Adipocyte (in vitro differentiated cells): ENCODE measurements around the gene PCSK5.

ENCODE experiments used
- DNase-seq: peaks from one replicate; pipeline ENCODE4 v3.0.0-alpha.2; 2015; ENCODE audit warnings: low read depth
- H3K27me3 ChIP-seq: replicated peaks from 2 replicates; pipeline ENCODE4 v1.7.0; 2013; ENCODE audit warnings: mild to moderate bottlenecking, low read length, moderate library complexity; ENCODE audit not compliant: control insufficient read depth, insufficient read depth
- H3K36me3 ChIP-seq: 2 replicates; pipeline ENCODE4 v1.7.0; 2013; ENCODE audit warnings: low read length, mild to moderate bottlenecking, moderate library complexity; ENCODE audit not compliant: control insufficient read depth, insufficient read depth, severe bottlenecking
- H3K4me1 ChIP-seq: 2 replicates; pipeline ENCODE4 v1.7.0; 2013; ENCODE audit warnings: mild to moderate bottlenecking, low read length, moderate library complexity; ENCODE audit not compliant: control insufficient read depth, insufficient read depth
- H3K4me3 ChIP-seq: 2 replicates; pipeline ENCODE4 v1.7.0; 2013; ENCODE audit warnings: mild to moderate bottlenecking, low read length, moderate library complexity
- H3K9ac ChIP-seq: 2 replicates; pipeline ENCODE4 v1.7.0; 2013; ENCODE audit warnings: mild to moderate bottlenecking, low read length, moderate library complexity
- H3K9me3 ChIP-seq: 2 replicates; pipeline ENCODE4 v1.7.0; 2013; ENCODE audit warnings: mild to moderate bottlenecking, low read length, moderate library complexity; ENCODE audit not compliant: control insufficient read depth

Gene PCSK5

GRCh38 chr9:76363032-76363395 is 472.5 kb downstream of the PCSK5 start:
- H3K9me3 ChIP-seq, result no peaks in the 10 kb centered on the region
- no peak overlapping the region for H3K9ac ChIP-seq
- H3K27me3 ChIP-seq, result no peaks in the 10 kb centered on the region
- no peak for DNase-seq
- no peaks in the 10 kb centered on the region for H3K36me3 ChIP-seq
- H3K4me1 ChIP-seq, result no peaks in the 10 kb centered on the region
- no peak overlapping the region for H3K4me3 ChIP-seq

GRCh38 chr9:76365028-76365427 is 474.6 kb downstream of the PCSK5 start:
- H3K9ac ChIP-seq, result no peak overlapping the region
- H3K27me3 ChIP-seq, result no peaks in the 10 kb centered on the region
- H3K4me1 ChIP-seq, result no peaks in the 10 kb centered on the region
- DNase-seq, result peak; percentile 61
- no peaks in the 10 kb centered on the region for H3K36me3 ChIP-seq
- H3K4me3 ChIP-seq, result no peak overlapping the region
- no peaks in the 10 kb centered on the region for H3K9me3 ChIP-seq

- no peaks in the 10 kb centered on the region for H3K36me3 ChIP-seq
- no peak overlapping the region for H3K9ac ChIP-seq
- H3K4me3 ChIP-seq, result no peak overlapping the region
- no peaks in the 10 kb centered on the region for H3K9me3 ChIP-seq
- DNase-seq, result no peak
- H3K4me1 ChIP-seq, result no peaks in the 10 kb centered on the region
- H3K27me3 ChIP-seq, result no peaks in the 10 kb centered on the region
Observed at GRCh38 chr9:76366275-76366674, 475.8 kb downstream of the PCSK5 start.

- DNase-seq, result peak; percentile 4
- H3K9me3 ChIP-seq, result no peaks in the 10 kb centered on the region
- H3K4me1 ChIP-seq, result peaks cover 23% of the 10 kb centered on the region
- H3K4me3 ChIP-seq, result no peak overlapping the region
- H3K36me3 ChIP-seq, result no peaks in the 10 kb centered on the region
- no peak overlapping the region for H3K9ac ChIP-seq
- no peaks in the 10 kb centered on the region for H3K27me3 ChIP-seq
Observed at GRCh38 chr9:76369583-76369982, 479.1 kb downstream of the PCSK5 start.

GRCh38 chr9:76370396-76371023 is 480.0 kb downstream of the PCSK5 start:
- no peak for DNase-seq
- Histone ChIP-seq H3K9ac (no peak overlapping the region), H3K4me1 (peaks cover 23% of the 10 kb centered on the region), H3K4me3 (no peak overlapping the region), H3K9me3 (no peaks in the 10 kb centered on the region), H3K27me3 (no peaks in the 10 kb centered on the region), H3K36me3 (no peaks in the 10 kb centered on the region)

GRCh38 chr9:76371901-76372300 is 481.4 kb downstream of the PCSK5 start:
- no peak overlapping the region for H3K9ac ChIP-seq
- no peak overlapping the region for H3K4me3 ChIP-seq
- H3K27me3 ChIP-seq, result no peaks in the 10 kb centered on the region
- no peaks in the 10 kb centered on the region for H3K9me3 ChIP-seq
- peak; percentile 46 for DNase-seq
- H3K4me1 ChIP-seq, result peaks cover 23% of the 10 kb centered on the region
- no peaks in the 10 kb centered on the region for H3K36me3 ChIP-seq

- H3K4me1 ChIP-seq, result peaks cover 23% of the 10 kb centered on the region
- no peaks in the 10 kb centered on the region for H3K27me3 ChIP-seq
- H3K9ac ChIP-seq, result no peak overlapping the region
- no peaks in the 10 kb centered on the region for H3K36me3 ChIP-seq
- H3K4me3 ChIP-seq, result no peak overlapping the region
- DNase-seq, result no peak
- H3K9me3 ChIP-seq, result no peaks in the 10 kb centered on the region
Observed at GRCh38 chr9:76372336-76372735, 481.9 kb downstream of the PCSK5 start.

- Histone ChIP-seq H3K36me3 (no peaks in the 10 kb centered on the region), H3K9ac (no peak overlapping the region), H3K4me3 (no peak overlapping the region), H3K9me3 (no peaks in the 10 kb centered on the region), H3K4me1 (peaks cover 23% of the 10 kb centered on the region), H3K27me3 (no peaks in the 10 kb centered on the region)
- DNase-seq, result peak; percentile 34
Observed at GRCh38 chr9:76373173-76373783, 482.8 kb downstream of the PCSK5 start.

GRCh38 chr9:76373784-76374474 is 483.5 kb downstream of the PCSK5 start:
- no peak for DNase-seq
- H3K9me3 ChIP-seq, result no peaks in the 10 kb centered on the region
- H3K36me3 ChIP-seq, result no peaks in the 10 kb centered on the region
- no peak overlapping the region for H3K9ac ChIP-seq
- H3K4me1 ChIP-seq, result peaks cover 23% of the 10 kb centered on the region
- no peak overlapping the region for H3K4me3 ChIP-seq
- H3K27me3 ChIP-seq, result no peaks in the 10 kb centered on the region

- no peak overlapping the region for H3K4me3 ChIP-seq
- H3K36me3 ChIP-seq, result no peaks in the 10 kb centered on the region
- DNase-seq, result peak; percentile 48
- no peaks in the 10 kb centered on the region for H3K27me3 ChIP-seq
- no peaks in the 10 kb centered on the region for H3K9me3 ChIP-seq
- no peak overlapping the region for H3K9ac ChIP-seq
- peaks cover 23% of the 10 kb centered on the region for H3K4me1 ChIP-seq
Observed at GRCh38 chr9:76374783-76375559, 484.5 kb downstream of the PCSK5 start.

- Histone ChIP-seq H3K27me3 (no peaks in the 10 kb centered on the region), H3K9me3 (no peaks in the 10 kb centered on the region), H3K36me3 (no peaks in the 10 kb centered on the region), H3K9ac (no peak overlapping the region), H3K4me1 (peaks cover 13% of the 10 kb centered on the region), H3K4me3 (no peak overlapping the region)
- DNase-seq, result no peak
Observed at GRCh38 chr9:76377791-76378190, 487.3 kb downstream of the PCSK5 start.
